GM13977 (cell line): ENCODE measurements around the gene COPG2.

ENCODE experiments used
- DNase-seq: peaks from one replicate; pipeline ENCODE4 v3.0.0; 2012; ENCODE audit warnings: low spot score
- CTCF ChIP-seq: IDR thresholded peaks from 2 replicates; pipeline ENCODE4 v1.5.1; 2012; ENCODE audit warnings: mild to moderate bottlenecking, control low read depth; ENCODE audit not compliant: insufficient read depth; ENCODE audit errors: extremely low read depth, missing control alignments
- in situ Hi-C: fragments of 300-500 bp; cut with MboI; formaldehyde crosslinking; loops from one replicate; pipeline ENCODE4 v1.12.0; 2022; ENCODE audit warnings: low sequenced_read_pairs, low pct_unique_long_range_greater_than_20kb, mixed read lengths, inconsistent platforms; ENCODE audit not compliant: unreplicated experiment

The COPG2 gene

GRCh38 chr7:130500463-130500862 lies 168.1 kb downstream of the COPG2 start:
- in situ Hi-C loops: no loop called here
- no peak for TF ChIP-seq CTCF
- no peak for DNase-seq

- in situ Hi-C loops: no loop called here
- no peak for TF ChIP-seq CTCF
- DNase-seq: no peak
These were observed 174.1 kb downstream of the COPG2 start for GRCh38 chr7:130494431-130494858.

- DNase-seq: no peak
- no peak for TF ChIP-seq CTCF
- in situ Hi-C loops: no loop called here
These were observed 175.2 kb downstream of the COPG2 start for GRCh38 chr7:130493275-130493873.

- no peak for TF ChIP-seq CTCF
- peak; percentile 11 for DNase-seq
- in situ Hi-C loops: no loop called here
These were observed 175.8 kb downstream of the COPG2 start for GRCh38 chr7:130492523-130493274.

- in situ Hi-C loops: no loop called here
- TF ChIP-seq CTCF: no peak
- DNase-seq: peak; percentile 28
These were observed 176.6 kb downstream of the COPG2 start, which contains the start of gene MEST for GRCh38 chr7:130491841-130492522. Gene MEST (plus strand): TSS chr7:130492085. CDS start chr7:130492314, 229 bp downstream.

GRCh38 chr7:130490888-130491804 lies 177.4 kb downstream of the COPG2 start:
- peak; percentile 65 for DNase-seq
- in situ Hi-C loops: no loop called here
- TF ChIP-seq CTCF: peak; percentile 41
